ENCODE results near the gene ARFGEF3.

The ARFGEF3 gene

DNA sequence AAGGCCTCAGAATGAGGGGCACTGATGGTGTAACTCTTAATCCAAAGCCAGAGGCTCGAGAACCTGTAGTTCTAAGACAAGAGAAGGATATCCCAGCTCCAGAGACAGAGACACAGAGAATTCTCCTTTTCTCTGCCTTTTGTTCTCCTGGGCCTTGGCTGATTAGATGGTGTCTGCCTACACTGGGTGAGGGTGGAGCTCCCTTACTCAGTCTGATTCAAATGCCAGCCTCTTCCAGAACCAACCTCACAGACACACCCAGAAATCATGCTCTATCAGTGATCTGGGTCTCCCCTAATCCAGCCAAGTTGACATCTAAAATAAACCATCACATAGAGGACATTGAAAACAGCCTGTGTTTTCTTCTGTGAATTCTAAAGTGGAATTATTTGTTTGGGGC lies 148.0 kb downstream of the ARFGEF3 start:
- DNase-seq (ENCODE audit: low read depth) = no peak

DNA sequence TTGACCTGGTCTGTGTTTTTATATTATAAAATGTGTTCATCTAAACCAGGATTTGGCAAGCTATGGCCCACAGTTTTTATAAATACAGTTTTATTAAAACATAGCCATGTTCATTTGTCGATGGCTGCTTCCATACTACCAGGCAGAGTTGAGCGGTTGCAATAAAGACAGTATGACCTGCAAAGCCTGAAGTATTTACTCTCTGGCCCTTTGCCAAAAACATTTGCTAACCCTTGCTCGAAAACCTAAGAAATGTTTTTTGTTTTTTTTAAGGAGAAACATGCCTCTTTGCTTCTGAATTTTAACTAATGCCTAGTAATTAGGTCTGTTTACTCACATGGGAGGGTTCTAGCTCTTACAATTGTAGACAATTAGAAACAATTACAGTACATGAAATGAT lies 148.6 kb downstream of the ARFGEF3 start:
- no peak for DNase-seq (ENCODE audit: low read depth)

DNA sequence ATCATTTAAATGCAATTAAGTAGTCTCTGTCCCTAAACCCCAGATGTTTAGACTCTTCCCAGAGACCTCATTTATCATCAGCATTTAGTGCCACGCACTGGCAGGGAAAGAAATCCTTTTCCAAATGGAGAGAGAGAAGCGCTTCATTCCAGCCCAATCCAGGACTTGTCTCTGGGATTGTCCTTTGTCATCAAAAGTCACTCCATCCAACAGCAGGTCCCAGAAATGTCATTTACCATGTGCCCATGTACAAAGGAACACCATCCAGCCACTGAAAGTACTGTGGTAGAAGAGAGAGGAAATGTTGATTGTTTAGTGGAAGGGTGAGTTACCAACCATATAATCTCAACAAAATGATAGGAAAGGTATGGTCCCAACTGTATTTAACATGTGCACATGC lies 149.1 kb downstream of the ARFGEF3 start:
- DNase-seq (ENCODE audit: low read depth) = no peak

DNA sequence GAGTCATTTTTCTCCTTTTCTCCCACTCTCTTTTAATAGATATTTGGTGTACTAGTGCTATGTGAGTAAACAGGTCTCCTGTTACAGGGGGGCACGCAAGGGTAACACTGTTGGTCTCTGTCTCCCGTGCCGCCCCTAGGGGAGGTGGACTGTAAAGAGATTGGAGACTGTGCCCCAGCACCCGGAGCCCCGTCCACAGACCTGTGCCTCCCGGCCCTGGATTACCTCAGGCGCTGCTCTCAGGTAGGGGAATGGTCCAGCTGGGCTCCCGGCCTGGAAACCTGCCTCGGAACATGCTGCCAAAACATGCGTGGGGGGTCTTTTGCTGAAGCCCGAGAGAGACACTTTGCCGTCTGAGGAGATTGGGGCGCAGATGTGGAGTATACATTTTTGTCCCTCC lies 149.5 kb downstream of the ARFGEF3 start:
- DNase-seq (ENCODE audit: low read depth) = no peak

DNA sequence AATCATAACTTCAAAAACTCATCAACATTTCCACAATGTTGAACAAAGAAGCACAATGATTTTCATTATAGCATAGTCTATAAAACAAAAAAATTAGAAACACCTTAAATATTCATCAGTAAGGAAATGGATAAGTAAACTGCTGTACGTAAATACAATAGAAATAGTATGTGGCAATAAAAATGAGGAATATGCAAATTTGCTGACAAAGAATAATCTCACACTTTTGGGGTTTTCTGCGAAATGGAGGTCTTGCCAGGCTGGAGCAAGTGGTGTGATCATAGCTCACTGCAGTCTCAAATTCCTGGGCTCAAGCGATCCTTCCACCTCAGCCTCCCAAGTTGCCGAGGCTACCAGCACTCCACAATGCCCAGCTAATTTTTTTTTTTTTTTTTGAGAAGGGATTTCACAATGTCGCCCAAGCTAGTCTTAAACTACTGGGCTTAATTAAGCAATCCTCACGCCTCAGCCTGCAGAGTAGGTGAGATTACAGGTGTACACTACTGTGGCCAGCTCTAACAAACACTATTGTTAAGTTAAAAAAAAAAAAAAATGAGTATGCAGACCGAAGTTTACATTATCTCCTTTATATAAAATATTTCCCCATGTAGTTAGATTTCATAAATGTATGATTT lies 157.1 kb downstream of the ARFGEF3 start:
- DNase-seq (ENCODE audit: low read depth) = no peak

DNA sequence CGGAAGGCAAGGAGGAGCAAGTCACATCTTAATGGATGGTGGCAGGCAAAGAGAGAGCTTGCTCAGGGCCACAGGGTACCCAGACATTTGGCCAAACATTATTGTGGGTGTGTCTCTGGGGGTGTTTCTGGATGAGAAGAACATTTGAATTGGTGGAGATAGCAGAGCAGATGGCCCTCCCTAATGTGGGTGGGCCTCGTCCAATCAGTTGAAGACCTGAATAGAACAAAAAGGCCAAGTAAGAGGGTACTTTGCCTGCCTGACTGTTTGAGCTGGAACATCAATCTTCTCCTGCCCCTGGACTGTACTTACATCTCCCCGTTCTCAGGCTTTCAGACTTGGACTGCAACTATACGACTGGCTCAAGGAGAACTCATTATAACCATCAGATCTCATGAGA lies 160.2 kb downstream of the ARFGEF3 start:
- DNase-seq (ENCODE audit: low read depth) = no peak

DNA sequence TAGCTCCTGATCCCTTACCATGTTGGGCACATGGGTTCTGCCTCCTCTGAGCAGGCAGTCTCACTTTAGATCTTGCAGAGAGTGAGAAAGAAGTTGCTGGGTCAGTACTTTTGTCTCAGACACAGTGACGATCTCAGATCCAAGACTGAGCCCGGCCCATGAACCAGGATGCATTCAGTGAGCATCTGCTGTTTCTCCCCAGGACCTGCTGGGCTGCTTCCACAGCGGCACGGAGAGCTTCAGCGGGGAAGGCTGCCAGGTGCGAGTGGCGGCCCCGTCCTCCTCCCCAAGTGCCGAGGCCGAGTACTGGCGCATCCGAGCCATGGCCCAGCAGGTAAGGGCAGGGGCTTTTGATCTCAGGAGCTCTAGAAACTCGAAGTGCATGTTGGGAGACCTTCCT lies 162.1 kb downstream of the ARFGEF3 start:
- DNase-seq (ENCODE audit: low read depth) = no peak

DNA sequence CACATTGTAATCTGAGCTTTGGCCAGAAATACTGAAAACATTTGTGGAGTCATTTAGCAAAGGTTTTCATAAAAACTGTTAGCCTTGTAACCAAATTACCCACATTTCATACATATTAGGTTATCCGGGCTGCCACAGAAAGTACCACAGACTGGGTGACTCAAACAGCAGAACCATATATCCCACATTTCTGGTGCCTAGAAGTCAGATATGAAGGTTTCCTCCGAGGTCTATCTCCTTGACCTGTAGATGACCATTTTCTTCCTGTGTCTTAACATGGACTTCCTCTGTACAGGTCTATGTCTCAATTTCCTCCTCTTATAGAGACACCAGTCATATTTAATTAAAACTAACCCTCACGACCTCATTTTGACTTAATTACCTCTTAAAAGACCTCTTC lies 166.5 kb downstream of the ARFGEF3 start:
- DNase-seq (ENCODE audit: low read depth) = no peak

DNA sequence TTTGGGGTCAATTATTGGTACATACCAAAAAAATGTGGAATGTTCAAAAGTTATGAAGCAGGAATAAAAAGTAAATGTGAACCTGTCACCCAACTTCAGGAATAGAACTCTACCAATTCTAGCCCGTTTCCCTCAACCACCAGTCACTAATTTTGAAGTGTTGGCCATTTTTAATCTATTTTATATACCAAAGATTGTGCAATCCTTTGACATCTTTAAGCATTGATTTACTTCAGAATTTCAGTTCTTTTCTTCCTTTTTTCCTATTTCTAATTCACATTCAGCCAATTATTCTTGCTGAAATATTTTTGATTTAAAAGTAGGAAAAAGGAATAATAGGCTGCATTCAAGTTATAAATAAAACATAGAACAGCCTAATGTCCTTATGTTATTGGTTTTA lies 169.0 kb downstream of the ARFGEF3 start:
- no peak for DNase-seq (ENCODE audit: low read depth)

DNA sequence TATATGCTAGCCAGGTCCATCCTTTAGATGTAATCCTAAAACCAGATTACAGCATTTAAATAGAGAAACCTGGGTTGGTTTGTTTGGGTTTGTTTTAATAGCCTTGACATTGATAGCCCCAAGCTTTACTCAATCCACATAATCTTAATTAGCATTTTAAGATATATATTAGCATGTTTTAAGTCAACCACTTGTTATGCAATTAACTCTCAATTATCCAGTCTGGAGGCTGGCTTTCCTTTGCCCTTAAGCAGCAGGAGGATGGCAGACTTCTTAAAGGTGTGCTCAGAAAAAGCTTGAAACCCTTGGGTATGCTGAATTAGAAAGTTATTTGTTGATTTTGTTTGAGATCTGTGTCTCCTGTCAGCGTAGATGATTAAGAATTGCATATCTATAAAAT lies 169.7 kb downstream of the ARFGEF3 start:
- DNase-seq (ENCODE audit: low read depth) = no peak

DNA sequence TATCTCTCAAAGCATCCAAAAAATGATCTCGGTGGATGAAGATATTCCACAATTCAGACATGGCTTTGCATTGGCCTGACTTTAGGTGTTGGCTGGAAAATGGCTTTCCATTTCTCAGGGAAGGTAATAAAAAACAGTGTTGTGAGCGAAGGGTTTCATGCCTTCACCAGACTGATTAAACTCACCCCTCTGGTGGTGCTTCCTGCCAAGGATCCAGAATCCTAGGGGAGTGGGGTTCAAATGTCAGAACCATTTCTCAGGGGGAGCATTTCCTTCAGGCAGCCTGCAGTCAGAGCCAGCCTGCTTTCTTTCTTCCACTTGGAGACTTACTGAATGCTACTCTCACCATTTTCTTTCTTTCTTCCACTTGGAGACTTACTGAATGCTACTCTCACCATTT lies 170.2 kb downstream of the ARFGEF3 start:
- no peak for DNase-seq (ENCODE audit: low read depth)

DNA sequence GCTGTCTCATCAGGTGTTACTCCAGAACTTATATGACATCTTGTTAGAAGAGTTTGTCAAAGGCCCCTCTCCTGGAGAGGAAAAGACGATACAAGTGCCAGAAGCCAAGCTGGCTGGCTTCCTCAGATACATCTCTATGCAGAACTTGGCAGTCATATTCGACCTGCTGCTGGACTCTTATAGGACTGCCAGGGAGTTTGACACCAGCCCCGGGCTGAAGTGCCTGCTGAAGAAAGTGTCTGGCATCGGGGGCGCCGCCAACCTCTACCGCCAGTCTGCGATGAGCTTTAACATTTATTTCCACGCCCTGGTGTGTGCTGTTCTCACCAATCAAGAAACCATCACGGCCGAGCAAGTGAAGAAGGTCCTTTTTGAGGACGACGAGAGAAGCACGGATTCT lies 172.3 kb downstream of the ARFGEF3 start:
- no peak for DNase-seq (ENCODE audit: low read depth)

DNA sequence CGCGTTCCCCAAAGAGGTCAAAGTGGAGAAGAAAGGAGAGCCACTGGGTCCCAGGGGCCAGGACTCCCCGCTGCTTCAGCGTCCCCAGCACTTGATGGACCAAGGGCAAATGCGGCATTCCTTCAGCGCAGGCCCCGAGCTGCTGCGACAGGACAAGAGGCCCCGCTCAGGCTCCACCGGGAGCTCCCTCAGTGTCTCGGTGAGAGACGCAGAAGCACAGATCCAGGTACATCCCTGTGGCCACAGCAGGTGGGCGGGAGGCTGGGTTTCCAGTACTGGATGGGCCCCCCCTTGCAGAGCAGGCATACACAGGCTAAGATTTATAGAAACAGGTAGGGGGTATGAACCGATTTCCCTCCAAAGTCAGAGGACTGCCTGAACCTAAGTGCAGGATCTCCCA lies 173.2 kb downstream of the ARFGEF3 start:
- DNase-seq (ENCODE audit: low read depth) = no peak

DNA sequence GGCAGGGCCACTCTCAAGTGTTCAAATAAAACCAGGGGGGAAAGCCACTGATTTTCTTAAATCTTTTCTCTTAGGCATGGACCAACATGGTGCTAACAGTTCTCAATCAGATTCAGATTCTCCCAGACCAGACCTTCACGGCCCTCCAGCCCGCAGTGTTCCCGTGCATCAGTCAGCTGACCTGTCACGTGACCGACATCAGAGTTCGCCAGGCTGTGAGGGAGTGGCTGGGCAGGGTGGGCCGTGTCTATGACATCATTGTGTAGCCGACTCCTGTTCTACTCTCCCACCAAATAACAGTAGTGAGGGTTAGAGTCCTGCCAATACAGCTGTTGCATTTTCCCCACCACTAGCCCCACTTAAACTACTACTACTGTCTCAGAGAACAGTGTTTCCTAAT lies 174.5 kb downstream of the ARFGEF3 start:
- DNase-seq (ENCODE audit: low read depth) = no peak

DNA sequence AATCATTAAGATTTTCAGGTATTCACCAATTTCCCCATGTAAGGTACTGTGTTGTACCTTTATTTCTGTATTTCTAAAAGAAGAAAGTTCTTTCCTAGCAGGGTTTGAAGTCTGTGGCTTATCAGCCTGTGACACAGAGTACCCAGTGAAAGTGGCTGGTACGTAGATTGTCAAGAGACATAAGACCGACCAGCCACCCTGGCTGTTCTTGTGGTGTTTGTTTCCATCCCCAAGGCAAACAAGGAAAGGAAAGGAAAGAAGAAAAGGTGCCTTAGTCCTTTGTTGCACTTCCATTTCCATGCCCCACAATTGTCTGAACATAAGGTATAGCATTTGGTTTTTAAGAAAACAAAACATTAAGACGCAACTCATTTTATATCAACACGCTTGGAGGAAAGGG lies 175.3 kb downstream of the ARFGEF3 start:
- DNase-seq (ENCODE audit: low read depth) = no peak

DNA sequence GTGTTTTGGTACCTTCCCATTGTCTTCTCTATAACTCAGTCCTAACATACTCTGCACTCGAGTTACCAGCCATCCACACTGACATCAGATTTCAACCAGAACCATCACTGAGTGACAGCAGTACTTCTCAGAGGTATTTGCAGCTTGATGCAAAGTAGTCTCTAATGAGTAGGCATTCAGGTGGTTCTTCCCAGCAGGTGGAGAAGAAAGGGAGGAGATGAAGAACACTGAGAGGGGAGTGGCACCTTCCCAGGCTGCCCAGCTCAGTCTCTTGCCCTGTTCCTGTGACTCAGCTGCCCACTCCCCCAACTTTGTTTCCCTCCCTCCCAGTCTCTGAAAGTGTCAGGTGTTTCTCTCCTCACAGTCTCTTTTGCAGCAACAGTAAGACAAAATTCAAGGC lies 177.3 kb downstream of the ARFGEF3 start:
- no peak for DNase-seq (ENCODE audit: low read depth)

DNA sequence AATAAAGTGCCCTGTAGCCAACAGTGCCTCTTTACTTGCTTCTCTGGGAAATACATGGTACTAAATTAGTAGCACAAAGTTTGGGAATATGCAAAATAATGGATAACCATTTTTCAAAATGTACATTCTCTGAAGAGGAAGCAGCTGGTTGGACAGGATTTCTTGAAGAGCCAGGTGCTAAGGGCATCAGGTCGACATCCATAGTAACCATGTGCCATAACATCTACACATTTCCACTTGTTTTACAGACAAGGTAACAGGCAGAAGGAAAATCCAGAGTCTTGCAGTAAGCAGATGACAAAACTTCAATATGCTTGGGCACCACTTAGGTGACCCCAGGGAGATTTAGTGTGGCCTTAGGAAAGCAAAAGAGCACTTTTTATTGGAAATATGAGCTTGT lies 179.4 kb downstream of the ARFGEF3 start:
- no peak for DNase-seq (ENCODE audit: low read depth)

DNA sequence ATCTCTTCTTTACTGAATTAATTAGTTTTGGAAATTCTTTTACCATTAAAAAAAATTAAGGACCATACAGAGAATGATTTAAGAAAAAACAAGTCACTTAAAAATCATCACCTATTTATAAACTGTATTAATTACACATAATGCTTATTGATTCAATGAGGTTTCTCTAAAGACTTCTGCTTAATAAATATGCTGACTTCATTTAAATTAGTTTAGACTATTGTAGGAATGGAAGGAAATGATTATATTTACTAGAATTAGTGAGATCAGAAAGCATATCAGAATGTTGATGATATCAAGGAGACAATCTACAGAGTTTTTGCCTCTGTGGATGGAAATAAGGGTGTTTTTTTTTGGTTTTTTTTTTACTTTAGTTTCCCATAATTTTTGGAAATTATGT lies 181.4 kb downstream of the ARFGEF3 start:
- no peak for DNase-seq (ENCODE audit: low read depth)

DNA sequence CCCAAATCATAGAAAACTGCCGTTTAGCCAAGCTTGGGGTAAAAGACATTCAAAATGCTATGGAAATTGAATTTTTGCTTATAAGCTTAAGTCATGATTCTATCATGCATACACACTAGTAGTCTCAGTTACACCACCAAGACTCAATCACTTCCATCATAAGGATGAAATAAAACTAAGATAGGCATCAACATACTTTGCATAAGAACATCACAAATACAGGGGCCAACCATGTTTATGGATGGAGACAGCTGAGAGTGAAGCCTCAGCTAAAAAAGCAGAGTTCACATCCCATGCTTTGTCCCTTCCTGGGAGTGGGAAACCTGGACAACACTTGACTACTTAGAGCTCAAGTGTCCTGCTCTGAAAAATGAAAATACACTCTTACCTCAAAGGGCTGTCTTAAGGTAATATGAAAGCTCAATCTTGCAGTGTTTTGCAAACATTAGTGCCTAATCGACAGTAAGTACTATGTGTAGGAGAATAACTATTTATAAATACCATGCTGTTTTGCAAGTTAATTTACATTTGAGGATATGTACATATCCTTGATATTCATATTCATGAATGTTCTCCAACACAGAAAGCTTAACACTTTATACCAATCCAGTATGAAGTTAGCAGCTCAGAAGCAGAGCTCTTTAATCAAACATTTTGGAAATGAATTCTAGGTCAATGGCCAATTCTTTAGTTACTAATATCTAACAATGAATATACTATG lies 184.0 kb downstream of the ARFGEF3 start:
- no peak for DNase-seq (ENCODE audit: low read depth)

DNA sequence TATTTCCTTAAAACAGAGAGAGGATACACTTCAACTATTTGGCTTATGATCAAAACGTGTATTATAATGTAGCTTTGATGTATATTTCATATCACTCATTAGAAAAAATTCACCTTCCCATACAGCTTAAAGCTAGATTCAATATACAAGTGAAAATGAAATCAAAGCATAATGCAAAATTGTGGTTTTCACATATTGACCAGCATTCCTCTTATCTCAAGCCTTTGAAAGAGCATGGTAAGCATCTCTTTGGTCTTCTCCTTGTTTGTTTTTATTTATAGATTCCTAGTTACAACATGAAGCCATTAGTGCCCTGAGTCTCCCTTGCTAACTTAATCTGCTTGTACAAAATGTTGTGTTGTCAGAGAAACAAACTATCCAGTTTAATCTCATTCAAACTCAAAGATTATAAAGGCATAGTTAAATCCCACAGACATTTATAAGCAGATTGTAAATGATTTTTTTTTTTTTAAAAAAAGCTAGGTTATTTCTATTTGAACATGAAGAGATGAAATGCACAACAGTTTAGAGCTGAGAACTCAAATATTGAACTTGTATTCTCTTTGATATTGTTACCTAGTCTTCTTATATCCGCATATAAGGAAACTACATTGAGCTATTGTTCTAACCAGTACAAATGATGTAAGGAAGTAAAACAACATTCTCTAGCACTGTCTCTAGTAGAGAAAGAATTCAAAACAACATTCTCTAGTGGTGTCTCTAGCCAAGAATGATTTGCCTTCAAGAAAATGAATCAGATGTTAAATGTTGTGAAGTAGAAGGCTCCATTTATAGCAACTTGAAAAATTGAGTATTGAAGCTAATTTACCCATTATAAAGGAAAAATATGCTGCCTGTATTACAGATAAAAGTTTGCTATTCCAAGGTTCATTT lies 184.8 kb downstream of the ARFGEF3 start:
- peak; percentile 29 for DNase-seq (ENCODE audit: low read depth)

DNA sequence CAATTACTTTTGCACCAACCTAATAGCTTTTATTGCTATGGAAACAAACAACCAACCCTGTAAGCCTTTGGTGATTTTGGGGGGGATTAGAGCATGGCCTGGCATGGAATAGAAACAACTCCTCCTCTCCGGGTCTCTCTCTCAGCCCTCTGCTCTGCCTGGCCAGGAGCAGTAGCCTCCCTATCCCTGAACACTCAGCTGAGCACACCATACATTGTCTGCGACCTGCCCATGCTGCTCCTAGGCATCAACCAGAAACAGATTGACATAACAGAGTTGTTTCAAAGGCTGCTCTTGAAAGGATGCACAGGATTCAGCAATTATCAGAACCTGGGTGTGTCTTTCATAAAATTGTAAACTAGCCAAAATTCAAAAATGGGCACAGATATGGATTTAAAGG lies 186.1 kb downstream of the ARFGEF3 start:
- DNase-seq (ENCODE audit: low read depth) = no peak

DNA sequence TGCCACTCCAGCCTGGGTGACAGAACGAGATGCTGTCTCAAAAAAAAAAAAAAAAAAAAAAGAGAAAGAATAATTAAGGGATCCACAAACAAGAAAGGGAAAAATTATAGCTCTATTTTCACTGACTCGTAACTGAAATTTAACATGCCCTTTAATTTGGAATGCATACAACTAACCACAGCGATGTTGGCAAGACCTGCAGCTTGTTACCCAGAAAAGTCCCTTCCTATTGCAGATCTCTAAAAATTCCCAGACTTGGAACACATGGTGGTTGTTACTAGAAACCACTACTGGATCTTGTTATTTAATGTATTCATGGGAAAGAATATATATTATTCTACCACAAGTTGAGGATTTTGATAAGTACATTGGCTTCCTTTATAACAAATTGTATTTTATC lies 188.2 kb downstream of the ARFGEF3 start:
- DNase-seq (ENCODE audit: low read depth) = peak; percentile 72

DNA sequence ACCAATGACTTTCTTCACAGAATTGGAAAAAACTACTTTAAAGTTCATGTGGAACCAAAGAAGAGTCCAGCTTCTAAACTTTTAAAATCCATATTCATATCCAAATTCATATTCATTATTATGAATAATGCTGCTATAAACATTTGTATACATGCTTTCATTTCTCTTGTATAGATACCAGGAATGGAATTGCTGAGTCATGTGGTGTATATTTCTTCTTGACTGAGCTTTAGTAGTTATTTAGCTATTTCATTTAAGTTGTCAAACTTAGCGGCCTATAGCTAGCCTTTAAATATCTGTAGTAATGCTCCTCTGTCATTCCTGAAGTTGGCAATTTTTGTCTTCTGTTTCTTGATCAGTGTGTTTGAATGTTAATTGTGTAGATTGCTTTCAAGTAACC lies 196.2 kb downstream of the ARFGEF3 start:
- DNase-seq (ENCODE audit: low read depth) = no peak
